Thyroid gland (tissue), 4 donors: ENCODE measurements around the gene PRSS3. TPM values are rescaled to one million over a fixed set of nuclear protein-coding genes. Genes with fewer than 3 reads are reported as not detected.

Experiments
- DNase-seq, 2 donors: peaks; one replicate each; pipeline ENCODE4 v3.0.0-alpha.2; 2019
- H3K27ac ChIP-seq, 3 donors: fragments of 200-600 bp; sonication (generic); 1 replicate in 2 of 3; 2 replicates in 1 of 3; pipeline ENCODE4 v1.5.1; 2016 to 2019; ENCODE audit warnings: mild to moderate bottlenecking in 1 of 3, moderate library complexity in 1 of 3
- H3K27me3 ChIP-seq: fragments of 200-600 bp; sonication (generic); one replicate; pipeline ENCODE4 v1.5.1; 2019
- H3K36me3 ChIP-seq, 2 donors: fragments of 200-600 bp; sonication (generic); one replicate each; pipeline ENCODE4 v1.5.1; 2016 to 2019
- H3K4me1 ChIP-seq, 2 donors: fragments of 200-600 bp; sonication (generic); one replicate each; pipeline ENCODE4 v1.5.1; 2017 to 2019
- H3K4me3 ChIP-seq, 3 donors: fragments of 200-600 bp; sonication (generic); replicated peaks in 1 of 3; 1 replicate in 2 of 3; 2 replicates in 1 of 3; pipeline ENCODE4 v1.5.1; 2016; ENCODE audit warnings: mild to moderate bottlenecking in 1 of 3
- H3K9me3 ChIP-seq: fragments of 200-600 bp; sonication (generic); one replicate; pipeline ENCODE4 v1.5.1; 2017
- POLR2A ChIP-seq, 2 donors: fragments of 450-650 bp; IDR thresholded peaks; one replicate each; pipeline ENCODE4 v1.6.1; 2017; ENCODE audit warnings: antibody characterized with exemption in 2 of 2, mild to moderate bottlenecking in 2 of 2, moderate library complexity in 1 of 2
- WGBS, 2 donors: methylation state at CpG; one replicate each; pipeline ENCODE4 v1.1.5; 2017; 5-methylcytosine and 5-hydroxymethylcytosine counted together
- intact Hi-C: fragments of 100-400 bp; cut with DNase I; formaldehyde crosslinking; loops from one replicate; pipeline ENCODE4 v1.15.1; 2023
- total RNA-seq, 4 donors: library from RNA; depleted of rRNA; stranded (reverse); fragments of >200 nt; gene quantifications; one replicate each; pipeline ENCODE4 v1.2.3, GENCODE V29; 2016
- TF ChIP-seq, protein P1 (sequence below), 6 experiments: fragments of 200-600 bp in 3 of 6; fragments of 450-650 bp in 3 of 6; sonication (generic) in 3 of 6; IDR thresholded peaks; one replicate each; pipeline ENCODE4 v1.5.1; 2016 to 2019; ENCODE audit warnings: antibody characterized with exemption in 6 of 6, mild to moderate bottlenecking in 2 of 6, inconsistent platforms in 1 of 6, moderate library complexity in 1 of 6

PRSS3 gene
- total RNA-seq, 4 donors from 2014 or later: not detected

- TF ChIP-seq, protein P1, sequence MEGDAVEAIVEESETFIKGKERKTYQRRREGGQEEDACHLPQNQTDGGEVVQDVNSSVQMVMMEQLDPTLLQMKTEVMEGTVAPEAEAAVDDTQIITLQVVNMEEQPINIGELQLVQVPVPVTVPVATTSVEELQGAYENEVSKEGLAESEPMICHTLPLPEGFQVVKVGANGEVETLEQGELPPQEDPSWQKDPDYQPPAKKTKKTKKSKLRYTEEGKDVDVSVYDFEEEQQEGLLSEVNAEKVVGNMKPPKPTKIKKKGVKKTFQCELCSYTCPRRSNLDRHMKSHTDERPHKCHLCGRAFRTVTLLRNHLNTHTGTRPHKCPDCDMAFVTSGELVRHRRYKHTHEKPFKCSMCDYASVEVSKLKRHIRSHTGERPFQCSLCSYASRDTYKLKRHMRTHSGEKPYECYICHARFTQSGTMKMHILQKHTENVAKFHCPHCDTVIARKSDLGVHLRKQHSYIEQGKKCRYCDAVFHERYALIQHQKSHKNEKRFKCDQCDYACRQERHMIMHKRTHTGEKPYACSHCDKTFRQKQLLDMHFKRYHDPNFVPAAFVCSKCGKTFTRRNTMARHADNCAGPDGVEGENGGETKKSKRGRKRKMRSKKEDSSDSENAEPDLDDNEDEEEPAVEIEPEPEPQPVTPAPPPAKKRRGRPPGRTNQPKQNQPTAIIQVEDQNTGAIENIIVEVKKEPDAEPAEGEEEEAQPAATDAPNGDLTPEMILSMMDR (IDR thresholded peaks at IDR 0.05): no peak
- no peak for TF ChIP-seq POLR2A (IDR thresholded peaks at IDR 0.05)
- Histone ChIP-seq H3K27me3 (no peaks in the 10 kb centered on the region), H3K36me3 (no peaks in the 10 kb centered on the region), H3K4me3 (no peak overlapping the region), H3K9me3 (no peaks in the 10 kb centered on the region), H3K4me1 (peaks cover 5 to 7% of the 10 kb centered on the region in 2 donors), H3K27ac (no peak overlapping the region)
- intact Hi-C loops: no loop called here
- WGBS, 2 donors: 96 to 100% methylated on average over 1 of the region's 1 CpG
- DNase-seq: no peak
Measured at GRCh38 chr9:33809506-33809905, 14.1 kb downstream of the PRSS3 start.

DNA sequence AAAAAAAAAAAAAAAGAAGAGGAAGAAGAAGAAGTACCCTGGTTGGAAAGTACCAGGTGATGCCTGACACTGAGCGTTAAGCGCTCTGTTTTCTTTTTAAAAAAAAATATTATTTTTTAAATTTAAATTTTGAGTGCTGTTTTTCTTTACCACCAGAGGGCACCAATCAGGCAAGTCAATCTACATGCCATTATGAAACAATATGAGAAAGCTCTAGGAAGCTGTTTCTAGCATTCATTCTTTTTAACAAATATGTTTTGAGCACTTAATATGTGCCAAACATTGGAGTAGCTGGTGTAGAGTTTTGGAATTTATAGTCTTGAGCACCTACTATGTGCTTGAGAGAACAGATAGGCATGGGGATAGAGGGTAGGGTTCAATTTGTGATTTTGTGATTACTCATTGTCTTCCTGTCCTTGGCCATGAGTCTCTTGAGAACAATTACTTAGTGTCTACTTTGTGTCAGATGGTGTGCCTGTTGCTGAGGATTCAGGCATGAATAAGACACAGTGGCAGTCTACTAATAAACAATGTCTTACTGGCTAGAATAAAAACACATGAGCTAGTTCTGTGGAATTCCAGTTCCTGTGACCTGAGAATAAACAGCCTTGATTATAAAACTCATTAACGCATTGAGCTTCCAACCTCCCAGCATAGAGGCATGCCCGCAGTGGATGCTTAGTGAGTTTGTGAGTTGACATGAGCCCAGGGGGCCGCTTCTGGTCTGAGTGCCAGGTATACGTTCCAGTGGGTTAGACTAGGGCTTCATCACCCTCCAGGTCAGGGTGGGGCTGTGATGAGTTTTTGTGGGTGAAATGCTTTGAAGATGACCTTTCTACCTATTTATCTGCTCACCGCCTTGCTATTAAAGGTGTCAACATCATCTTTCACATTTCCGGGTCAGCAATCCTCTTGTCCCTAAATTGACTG is 18.6 kb downstream of the PRSS3 start:
- WGBS, 2 donors: 67 to 72% methylated on average over 8 of the region's 8 CpGs
- Histone ChIP-seq H3K36me3 (no peaks in the 10 kb centered on the region), H3K4me3 (no peak overlapping the region), H3K9me3 (no peaks in the 10 kb centered on the region), H3K27ac (peak overlapping the region in 1 of 3 donors; percentile 39), H3K4me1 (peaks cover 10 to 15% of the 10 kb centered on the region in 2 donors), H3K27me3 (no peaks in the 10 kb centered on the region)
- DNase-seq: no peak
- intact Hi-C loops: loop anchor here (5.0 to 10.0 kb wide), 3 partner anchors 38 to 261 kb away; partner anchors contain the start of gene UBAP2
- TF ChIP-seq, protein P1 (IDR thresholded peaks at IDR 0.05): peak in 5 of 6 experiments; percentile 50 to 79 (median 60)
- TF ChIP-seq POLR2A (IDR thresholded peaks at IDR 0.05): no peak

GRCh38 chr9:33815781-33816180 is 20.4 kb downstream of the PRSS3 start:
- no peak overlapping the region for H3K4me3 ChIP-seq
- peak overlapping the region in 2 of 3 donors; percentile 97 to 99 for H3K27ac ChIP-seq
- intact Hi-C loops: loop anchor here (10.0 kb wide), 2 partner anchors 229 to 259 kb away; partner anchors contain the start of gene UBAP2
- H3K4me1 ChIP-seq: peaks cover 26 to 33% of the 10 kb centered on the region in 2 donors
- TF ChIP-seq, protein P1 (IDR thresholded peaks at IDR 0.05): no peak
- H3K27me3 ChIP-seq: no peaks in the 10 kb centered on the region
- H3K9me3 ChIP-seq: no peaks in the 10 kb centered on the region
- H3K36me3 ChIP-seq: no peaks in the 10 kb centered on the region
- WGBS, 2 donors: 91 to 96% methylated on average over 7 of the region's 7 CpGs
- no peak for DNase-seq

DNA sequence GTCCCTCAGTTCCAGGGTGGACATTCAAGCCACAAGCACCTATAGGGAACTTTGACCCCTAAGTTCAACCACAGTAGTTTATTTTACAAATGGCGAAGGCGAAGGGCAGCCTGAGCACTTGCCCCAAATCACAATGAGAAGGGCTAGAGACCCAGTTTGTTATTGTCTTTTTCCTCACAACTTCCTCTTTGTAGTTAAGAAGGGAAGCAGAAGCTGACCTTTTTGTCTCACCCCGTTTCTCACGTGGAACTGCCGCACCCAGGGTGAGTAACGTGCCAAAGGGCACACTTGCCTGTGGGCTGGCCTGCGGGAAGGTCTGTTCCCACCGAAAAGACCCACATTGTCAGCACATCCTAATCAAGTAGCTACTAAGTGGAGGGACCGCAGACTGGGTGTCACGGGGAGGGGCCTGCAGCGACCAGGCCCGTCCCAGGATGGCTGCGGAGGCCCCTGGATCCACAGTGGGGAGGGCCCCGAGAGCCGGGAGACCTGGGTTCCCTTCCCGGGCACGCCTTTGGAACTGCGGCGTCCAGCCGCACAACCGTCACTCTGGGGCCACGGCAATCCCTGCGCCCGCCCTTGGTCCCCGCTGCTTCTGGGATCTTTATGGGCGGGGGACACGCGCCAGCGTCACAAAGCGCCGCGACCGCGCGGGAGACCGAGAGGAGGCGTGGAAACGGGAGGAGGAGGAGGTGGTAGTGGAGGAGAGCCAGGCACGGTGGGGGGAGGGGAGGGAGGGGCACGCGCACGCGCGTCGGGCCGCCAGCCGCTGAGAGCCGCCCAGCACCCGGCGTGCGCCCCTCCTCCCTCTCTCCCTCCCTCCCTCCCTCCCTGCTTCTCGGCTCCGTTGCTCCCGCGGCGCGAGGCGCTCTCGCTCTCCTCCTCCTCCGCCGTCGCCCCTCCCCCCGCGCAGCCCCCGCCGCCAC is 21.2 kb downstream of the PRSS3 start, which contains the start of gene UBE2R2:
Gene UBE2R2, plus strand, starts transcription at position 834 of the 926 bp plus-strand sequence. CDS start 598 bp downstream, outside the sequence.
- TF ChIP-seq, protein P1 (IDR thresholded peaks at IDR 0.05): no peak
- TF ChIP-seq POLR2A (IDR thresholded peaks at IDR 0.05): peak; percentile 46 to 72
- 12% methylated on average over 14 to 18 of the region's 66 CpGs for WGBS, 2 donors
- Histone ChIP-seq H3K27ac (peak within 1 kb of the TSS; percentile 97 to 99 (median 97)), H3K27me3 (no peaks in the 10 kb centered on the region), H3K4me3 (peak within 1 kb of the TSS; percentile 58 to 90 (median 62)), H3K36me3 (no peaks in the 10 kb centered on the region), H3K9me3 (no peaks in the 10 kb centered on the region), H3K4me1 (peaks cover 28 to 33% of the 10 kb centered on the region in 2 donors)
- intact Hi-C loops: loop anchor here (10.0 kb wide), 2 partner anchors 228 to 258 kb away; partner anchors contain the start of gene UBAP2
- peak; percentile 87 to 88 for DNase-seq
